Measurements from ENCODE around the gene HES7.
"Not testable (repeated sequence)": the region's sequence is repeated elsewhere in the genome, so short reads cannot be mapped to it uniquely, and the experiment has no call there.

HES7 gene

GRCh38 chr17:8079291-8080207, 44.4 kb downstream of the HES7 start:
- Histone ChIP-seq H3K27ac (ENCODE audit: low read length) (no peak overlapping the region), H4K20me1 (ENCODE audit: insufficient read depth, low read length) (no peaks in the 10 kb centered on the region), H3K4me1 (ENCODE audit: low read length) (peaks cover 5% of the 10 kb centered on the region), H3K79me2 (ENCODE audit: low read length) (no peaks in the 10 kb centered on the region), H3K36me3 (replicated peaks; ENCODE audit: low read depth, low read length) (no peaks in the 10 kb centered on the region), H3K27me3 (ENCODE audit: low read depth, low read length) (peaks cover 9% of the 10 kb centered on the region; the same call in 1 of the 2 replicates), H2AFZ (ENCODE audit: low read depth, low read length) (peak overlapping the region; percentile 85), H3K9me3 (ENCODE audit: insufficient read depth, low read length) (no peaks in the 10 kb centered on the region), H3K4me3 (ENCODE audit: low read length) (peak overlapping the region; percentile 73), H3K9ac (ENCODE audit: low read length) (peak overlapping the region; percentile 44; the same call in 1 of the 2 replicates), H3K4me2 (ENCODE audit: low read length) (peak overlapping the region; percentile 93)
- TF ChIP-seq CTCF (IDR thresholded peaks at IDR 0.05; ENCODE audit: low read depth, low read length) (peak; percentile 62), EZH2phosphoT487 (IDR thresholded peaks at IDR 0.05; ENCODE audit: low read depth) (no peak)

GRCh38 chr17:8077939-8078338, 46.0 kb downstream of the HES7 start:
- H3K9me3 ChIP-seq (ENCODE audit: insufficient read depth, low read length); H3K4me2 ChIP-seq (ENCODE audit: low read length); H3K79me2 ChIP-seq (ENCODE audit: low read length); H3K9ac ChIP-seq (ENCODE audit: low read length); H3K27ac ChIP-seq (ENCODE audit: low read length); H2AFZ ChIP-seq (ENCODE audit: low read depth, low read length); H4K20me1 ChIP-seq (ENCODE audit: insufficient read depth, low read length); H3K36me3 ChIP-seq (replicated peaks; ENCODE audit: low read depth, low read length); H3K4me3 ChIP-seq (ENCODE audit: low read length): not testable (repeated sequence)
- peaks cover 17% of the 10 kb centered on the region for H3K27me3 ChIP-seq (ENCODE audit: low read depth, low read length)
- H3K4me1 ChIP-seq (ENCODE audit: low read length): peaks cover 13% of the 10 kb centered on the region

GRCh38 chr17:8076502-8077266, 47.2 kb downstream of the HES7 start:
- Histone ChIP-seq H3K9ac (ENCODE audit: low read length) (no peak overlapping the region), H3K27me3 (ENCODE audit: low read depth, low read length) (peaks cover 12% of the 10 kb centered on the region), H3K4me2 (ENCODE audit: low read length) (no peak overlapping the region), H3K27ac (ENCODE audit: low read length) (no peak overlapping the region), H3K9me3 (ENCODE audit: insufficient read depth, low read length) (no peaks in the 10 kb centered on the region), H3K36me3 (replicated peaks; ENCODE audit: low read depth, low read length) (no peaks in the 10 kb centered on the region), H3K4me1 (ENCODE audit: low read length) (peaks cover 13% of the 10 kb centered on the region), H3K79me2 (ENCODE audit: low read length) (no peaks in the 10 kb centered on the region), H2AFZ (ENCODE audit: low read depth, low read length) (no peak overlapping the region), H4K20me1 (ENCODE audit: insufficient read depth, low read length) (no peaks in the 10 kb centered on the region), H3K4me3 (ENCODE audit: low read length) (no peak overlapping the region)
- TF ChIP-seq EZH2phosphoT487 (IDR thresholded peaks at IDR 0.05; ENCODE audit: low read depth) (no peak), CTCF (IDR thresholded peaks at IDR 0.05; ENCODE audit: low read depth, low read length) (no peak)

GRCh38 chr17:8075574-8076342, 48.1 kb downstream of the HES7 start:
- TF ChIP-seq CTCF (IDR thresholded peaks at IDR 0.05; ENCODE audit: low read depth, low read length): no peak
- no peak for TF ChIP-seq EZH2phosphoT487 (IDR thresholded peaks at IDR 0.05; ENCODE audit: low read depth)
- Histone ChIP-seq H4K20me1 (ENCODE audit: insufficient read depth, low read length) (no peaks in the 10 kb centered on the region), H2AFZ (ENCODE audit: low read depth, low read length) (no peak overlapping the region), H3K4me3 (ENCODE audit: low read length) (no peak overlapping the region), H3K36me3 (replicated peaks; ENCODE audit: low read depth, low read length) (no peaks in the 10 kb centered on the region), H3K27me3 (ENCODE audit: low read depth, low read length) (peaks cover 12% of the 10 kb centered on the region), H3K27ac (ENCODE audit: low read length) (no peak overlapping the region), H3K9me3 (ENCODE audit: insufficient read depth, low read length) (no peaks in the 10 kb centered on the region), H3K9ac (ENCODE audit: low read length) (no peak overlapping the region), H3K4me1 (ENCODE audit: low read length) (peaks cover 13% of the 10 kb centered on the region), H3K79me2 (ENCODE audit: low read length) (no peaks in the 10 kb centered on the region), H3K4me2 (ENCODE audit: low read length) (no peak overlapping the region)
